GM12872 (cell line): ENCODE measurements around the gene AADAT.

ENCODE experiments used
- TF ChIP-seq, protein P1 (sequence below): IDR thresholded peaks from 3 replicates; pipeline ENCODE4 v1.5.1; 2011; ENCODE audit warnings: low read depth, mild to moderate bottlenecking, low read length, moderate library complexity; ENCODE audit not compliant: insufficient read depth

Gene AADAT

GRCh38 chr4:170040031-170040680 lies 49.6 kb downstream of the AADAT start:
- TF ChIP-seq, protein P1, sequence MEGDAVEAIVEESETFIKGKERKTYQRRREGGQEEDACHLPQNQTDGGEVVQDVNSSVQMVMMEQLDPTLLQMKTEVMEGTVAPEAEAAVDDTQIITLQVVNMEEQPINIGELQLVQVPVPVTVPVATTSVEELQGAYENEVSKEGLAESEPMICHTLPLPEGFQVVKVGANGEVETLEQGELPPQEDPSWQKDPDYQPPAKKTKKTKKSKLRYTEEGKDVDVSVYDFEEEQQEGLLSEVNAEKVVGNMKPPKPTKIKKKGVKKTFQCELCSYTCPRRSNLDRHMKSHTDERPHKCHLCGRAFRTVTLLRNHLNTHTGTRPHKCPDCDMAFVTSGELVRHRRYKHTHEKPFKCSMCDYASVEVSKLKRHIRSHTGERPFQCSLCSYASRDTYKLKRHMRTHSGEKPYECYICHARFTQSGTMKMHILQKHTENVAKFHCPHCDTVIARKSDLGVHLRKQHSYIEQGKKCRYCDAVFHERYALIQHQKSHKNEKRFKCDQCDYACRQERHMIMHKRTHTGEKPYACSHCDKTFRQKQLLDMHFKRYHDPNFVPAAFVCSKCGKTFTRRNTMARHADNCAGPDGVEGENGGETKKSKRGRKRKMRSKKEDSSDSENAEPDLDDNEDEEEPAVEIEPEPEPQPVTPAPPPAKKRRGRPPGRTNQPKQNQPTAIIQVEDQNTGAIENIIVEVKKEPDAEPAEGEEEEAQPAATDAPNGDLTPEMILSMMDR, result no peak

GRCh38 chr4:170038769-170039168 lies 51.0 kb downstream of the AADAT start:
- TF ChIP-seq, protein P1, result no peak

- TF ChIP-seq, protein P1, result no peak
Observed at GRCh38 chr4:170038232-170038631, 51.5 kb downstream of the AADAT start.

- TF ChIP-seq, protein P1, result no peak
Observed at GRCh38 chr4:170037481-170037880, 52.3 kb downstream of the AADAT start.

DNA sequence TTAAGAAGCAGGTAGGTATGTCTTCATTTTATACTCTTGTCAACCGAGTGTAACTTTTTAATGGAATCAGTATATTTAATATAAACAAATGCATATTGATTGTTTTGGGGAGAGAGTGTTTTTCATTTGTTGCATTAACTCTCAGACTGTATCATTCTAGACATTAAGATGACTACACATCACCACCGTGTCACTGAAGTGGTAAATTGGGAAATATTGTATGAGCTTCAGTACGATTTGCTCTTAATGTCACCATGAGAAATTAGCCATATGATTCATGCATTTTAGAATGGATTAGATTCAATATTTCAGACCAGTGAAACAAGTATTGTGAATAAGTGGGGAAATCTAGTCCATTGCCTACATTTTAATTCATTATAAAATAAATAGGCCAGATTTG lies 53.9 kb downstream of the AADAT start:
- TF ChIP-seq, protein P1, result no peak

- TF ChIP-seq, protein P1, result no peak
Observed at GRCh38 chr4:170035231-170035630, 54.5 kb downstream of the AADAT start.

- TF ChIP-seq, protein P1, result no peak
Observed at GRCh38 chr4:170033999-170034398, 55.8 kb downstream of the AADAT start.

- TF ChIP-seq, protein P1, result no peak
Observed at GRCh38 chr4:170030121-170030520, 59.6 kb downstream of the AADAT start.
